Measurements from ENCODE around the gene NFYA.
"Not testable (repeated sequence)": the region's sequence is repeated elsewhere in the genome, so short reads cannot be mapped to it uniquely, and the experiment has no call there.

NFYA gene

DNA sequence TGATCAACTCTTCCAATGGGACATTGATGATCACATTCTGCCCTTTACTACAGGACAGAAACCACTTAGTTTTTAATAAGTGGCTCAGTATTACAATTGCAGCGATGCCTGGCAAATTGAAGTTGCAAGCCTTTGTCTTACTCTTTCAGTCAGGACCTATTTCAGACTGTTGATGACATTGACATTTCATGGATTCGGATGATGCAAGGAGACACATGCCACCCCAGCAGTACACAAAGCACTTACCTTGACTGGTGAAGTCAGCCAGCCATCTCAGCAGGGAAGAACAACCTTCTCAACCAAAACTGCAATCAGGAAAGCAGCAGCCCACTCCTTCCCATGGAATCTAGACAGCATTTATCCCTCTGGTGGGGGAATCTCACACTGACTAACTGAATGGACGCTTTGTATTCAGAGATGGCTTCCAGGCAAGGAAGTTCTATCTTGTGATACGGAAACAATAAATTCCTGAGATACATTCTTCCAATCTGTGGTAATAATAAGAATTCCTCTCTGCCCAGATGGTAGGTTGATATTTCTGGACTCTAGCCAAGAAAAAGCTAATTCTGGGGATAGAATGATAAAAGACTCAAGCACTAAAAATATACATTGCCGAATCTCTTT is 24.8 kb downstream of the NFYA start:
- no peak for TF ChIP-seq ZNF274 (IDR thresholded peaks at IDR 0.05; ENCODE audit: low read depth, low read length)
- no peak overlapping the region for H3K4me3 ChIP-seq (ENCODE audit: low read length)

DNA sequence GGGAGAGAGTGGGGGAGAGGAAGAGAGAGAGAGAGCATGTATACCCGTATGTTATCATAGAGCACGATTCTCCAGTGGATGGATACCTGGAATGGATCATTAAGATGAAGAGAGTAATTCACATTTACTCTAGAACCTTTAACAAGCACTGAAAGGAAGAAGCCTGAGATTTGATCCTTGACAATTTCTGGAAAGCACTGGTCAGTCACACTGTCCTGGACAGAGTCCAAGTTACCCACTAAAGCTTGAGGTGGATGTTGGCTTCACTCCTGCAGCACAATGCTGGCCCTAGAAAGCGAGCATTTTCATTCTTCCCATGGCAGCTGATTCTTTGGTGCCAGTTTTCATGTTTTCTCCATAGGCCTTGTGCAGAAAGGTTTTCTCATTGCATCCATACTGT is 25.6 kb downstream of the NFYA start:
- TF ChIP-seq ZNF274 (IDR thresholded peaks at IDR 0.05; ENCODE audit: low read depth, low read length): no peak
- H3K4me3 ChIP-seq (ENCODE audit: low read length): no peak overlapping the region

DNA sequence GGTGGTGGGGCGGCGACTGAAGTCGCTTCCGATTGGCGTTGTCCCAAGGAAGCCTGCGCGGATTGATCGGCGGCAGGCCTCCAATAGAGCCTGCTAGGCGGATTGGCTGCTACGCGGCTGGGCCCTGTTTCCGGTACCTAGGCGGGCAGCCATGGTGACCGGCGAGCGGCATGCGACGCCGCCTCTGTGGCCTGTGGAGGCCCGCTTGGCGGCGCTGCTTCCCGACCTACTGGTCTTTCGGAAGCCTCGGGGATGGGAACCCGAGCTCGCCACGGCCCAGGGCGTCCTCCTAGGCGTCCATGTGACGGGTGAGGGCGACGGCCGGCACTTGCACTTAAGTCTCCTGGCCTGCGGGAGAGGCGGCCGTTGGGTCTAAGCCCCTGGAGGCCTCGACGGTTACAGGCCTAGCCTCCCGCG is 28.1 kb downstream of the NFYA start:
- no peak overlapping the region for H3K4me3 ChIP-seq (ENCODE audit: low read length)
- no peak for TF ChIP-seq ZNF274 (IDR thresholded peaks at IDR 0.05; ENCODE audit: low read depth, low read length)

DNA sequence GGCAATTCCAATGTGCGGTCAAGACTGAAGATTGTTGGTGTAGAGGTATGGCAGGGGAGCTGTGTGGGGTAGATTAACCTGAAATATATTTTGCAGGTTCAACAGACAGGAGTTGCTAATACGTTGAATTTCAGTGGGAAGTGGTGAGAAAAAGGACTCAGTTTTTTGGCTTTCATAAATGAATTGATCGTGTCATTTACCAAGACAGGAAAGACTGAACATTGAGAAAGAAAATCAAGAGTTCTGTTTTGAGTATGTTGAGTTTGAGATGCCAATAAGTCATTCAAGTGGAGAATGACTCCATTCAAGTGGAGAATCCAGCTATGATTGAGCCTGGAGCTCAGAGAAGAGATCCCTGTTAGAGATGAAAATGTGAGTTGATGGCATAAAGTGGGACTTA is 31.1 kb downstream of the NFYA start:
- TF ChIP-seq ZNF274 (IDR thresholded peaks at IDR 0.05; ENCODE audit: low read depth, low read length): no peak

DNA sequence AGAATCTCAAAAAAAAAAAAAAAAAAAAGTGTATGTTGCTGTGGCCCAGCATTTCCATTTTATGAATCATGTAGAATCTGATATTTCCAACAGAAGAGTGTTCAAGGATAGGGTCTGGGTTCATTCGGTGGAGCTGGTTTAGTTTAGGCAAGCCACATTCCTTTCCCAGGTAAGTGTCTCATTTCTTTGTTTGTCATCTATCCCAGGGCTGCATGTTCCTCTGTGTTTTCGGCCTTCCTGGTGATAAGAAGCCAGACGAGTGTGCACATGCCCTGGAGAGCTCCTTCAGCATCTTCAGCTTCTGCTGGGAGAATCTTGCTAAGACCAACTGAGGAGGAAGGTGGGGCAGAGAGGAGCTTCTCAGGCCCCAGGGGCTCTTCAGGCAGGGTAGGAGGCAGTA is 38.2 kb downstream of the NFYA start:
- no peak for TF ChIP-seq ZNF274 (IDR thresholded peaks at IDR 0.05; ENCODE audit: low read depth, low read length)
- no peak overlapping the region for H3K4me3 ChIP-seq (ENCODE audit: low read length)

More for the DNA sequence above, 31.1 kb downstream of the NFYA start:
- H3K4me3 ChIP-seq (ENCODE audit: low read length): no peak overlapping the region

DNA sequence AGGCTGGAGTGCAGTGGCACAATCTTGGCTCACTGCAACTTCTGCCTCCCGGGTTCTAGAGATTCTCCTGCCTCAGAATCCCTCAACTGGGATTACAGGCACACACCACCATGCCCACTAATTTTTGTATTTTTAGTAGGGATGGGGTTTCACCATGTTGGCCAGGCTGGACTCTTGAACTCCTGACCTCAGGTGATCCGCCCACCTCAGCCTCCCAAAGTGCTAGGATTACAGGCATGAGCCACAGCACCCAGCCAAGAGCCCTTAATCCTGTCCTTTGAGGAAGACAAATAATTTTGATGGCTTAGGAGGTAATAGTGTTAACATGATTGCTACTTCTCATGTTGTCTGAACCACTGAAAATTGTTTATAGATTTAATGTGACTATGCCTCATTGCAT is 42.3 kb downstream of the NFYA start:
- H3K4me3 ChIP-seq (ENCODE audit: low read length): not testable (repeated sequence)

DNA sequence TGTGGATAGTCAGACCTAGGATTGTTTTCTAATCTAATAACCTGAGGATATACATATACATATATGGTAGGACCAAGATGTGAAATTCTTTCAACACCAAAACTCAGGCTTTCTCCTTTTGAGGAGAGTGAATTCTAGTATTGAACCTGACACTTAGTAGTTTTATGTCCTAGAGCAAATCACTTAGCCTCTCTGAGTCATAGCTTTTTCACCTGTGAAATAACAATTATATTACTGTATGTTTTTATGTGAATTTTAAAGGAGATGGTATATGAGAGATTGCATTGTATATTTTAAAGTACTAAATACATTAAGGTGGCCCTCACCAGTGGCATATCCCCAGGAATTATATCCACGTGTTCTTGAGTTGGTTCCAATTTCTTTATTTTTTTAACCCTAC is 46.7 kb downstream of the NFYA start:
- TF ChIP-seq ZNF274 (IDR thresholded peaks at IDR 0.05; ENCODE audit: low read depth, low read length): no peak
- H3K4me3 ChIP-seq (ENCODE audit: low read length): no peak overlapping the region

DNA sequence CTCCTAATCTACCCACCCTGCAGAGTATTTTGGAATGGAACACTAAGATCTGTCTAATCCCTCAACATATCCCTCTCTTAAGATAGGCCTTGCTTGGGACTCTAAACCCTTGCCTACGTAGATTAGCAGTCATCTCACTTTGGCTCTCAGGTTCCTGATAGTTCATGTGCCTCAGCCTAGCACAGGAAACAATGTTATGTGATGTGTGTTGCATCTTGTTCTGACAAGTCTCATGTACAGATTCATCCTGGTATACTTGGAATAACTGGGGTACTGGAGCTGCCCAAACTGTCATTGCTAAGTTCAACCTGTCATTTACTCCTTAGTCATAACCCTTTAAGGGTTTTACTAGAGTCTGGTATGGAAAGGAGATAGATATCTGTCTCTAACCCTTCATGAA is 47.3 kb downstream of the NFYA start:
- no peak overlapping the region for H3K4me3 ChIP-seq (ENCODE audit: low read length)
- TF ChIP-seq ZNF274 (IDR thresholded peaks at IDR 0.05; ENCODE audit: low read depth, low read length): no peak

DNA sequence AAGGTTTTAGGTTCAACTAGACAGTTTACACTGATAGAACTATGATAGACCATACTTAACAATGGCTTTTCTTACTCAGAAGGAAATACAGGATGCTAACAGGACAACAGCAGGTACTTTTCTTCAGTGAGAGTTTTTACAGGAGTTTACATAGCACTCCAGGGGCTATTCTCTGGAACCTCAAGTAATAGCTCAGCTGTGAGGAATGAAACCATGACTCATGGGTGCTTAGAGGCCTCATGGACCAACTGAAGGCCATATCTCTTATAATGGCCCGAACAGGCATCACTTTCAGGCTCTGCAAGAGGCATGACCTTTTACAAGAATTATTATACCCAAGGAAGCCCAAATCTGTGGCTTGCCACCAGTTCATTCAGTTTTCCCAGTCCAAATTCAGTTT is 49.6 kb downstream of the NFYA start:
- H3K4me3 ChIP-seq (ENCODE audit: low read length): no peak overlapping the region
- no peak for TF ChIP-seq ZNF274 (IDR thresholded peaks at IDR 0.05; ENCODE audit: low read depth, low read length)

DNA sequence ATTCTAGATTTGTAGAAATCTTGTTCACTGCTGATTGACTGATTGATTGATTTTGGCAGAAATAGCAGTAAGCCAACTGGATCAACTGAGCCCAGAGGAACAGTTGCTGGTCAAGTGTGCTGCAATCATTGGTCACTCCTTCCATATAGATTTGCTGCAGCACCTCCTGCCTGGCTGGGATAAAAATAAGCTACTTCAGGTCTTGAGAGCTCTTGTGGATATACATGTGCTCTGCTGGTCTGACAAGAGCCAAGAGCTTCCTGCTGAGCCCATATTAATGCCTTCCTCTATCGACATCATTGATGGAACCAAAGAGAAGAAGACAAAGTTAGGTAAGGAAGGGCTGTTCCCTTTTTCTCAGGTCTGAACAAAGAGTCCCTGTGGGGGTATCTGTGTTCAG is 50.1 kb downstream of the NFYA start:
- H3K4me3 ChIP-seq (ENCODE audit: low read length): no peak overlapping the region
- TF ChIP-seq ZNF274 (IDR thresholded peaks at IDR 0.05; ENCODE audit: low read depth, low read length): no peak

DNA sequence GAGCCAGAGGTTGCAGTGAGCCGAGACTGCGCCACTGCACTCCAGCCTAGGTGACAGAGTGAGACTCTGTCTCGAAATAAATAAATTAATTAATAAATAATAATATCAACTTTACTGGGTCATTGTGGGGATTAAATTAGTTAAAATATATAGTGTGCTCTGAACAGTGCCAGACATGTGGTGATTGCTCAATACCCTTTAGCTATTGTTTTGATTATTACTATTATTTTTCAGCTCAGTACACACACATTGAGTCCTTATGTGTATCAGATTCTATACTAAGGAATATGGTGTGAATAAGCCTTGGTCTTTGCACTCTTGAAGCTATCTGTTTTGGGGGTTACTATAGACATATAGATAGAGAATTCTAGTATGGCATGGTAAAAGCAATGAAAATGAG is 52.5 kb downstream of the NFYA start:
- no peak for TF ChIP-seq ZNF274 (IDR thresholded peaks at IDR 0.05; ENCODE audit: low read depth, low read length)
- H3K4me3 ChIP-seq (ENCODE audit: low read length): no peak overlapping the region

DNA sequence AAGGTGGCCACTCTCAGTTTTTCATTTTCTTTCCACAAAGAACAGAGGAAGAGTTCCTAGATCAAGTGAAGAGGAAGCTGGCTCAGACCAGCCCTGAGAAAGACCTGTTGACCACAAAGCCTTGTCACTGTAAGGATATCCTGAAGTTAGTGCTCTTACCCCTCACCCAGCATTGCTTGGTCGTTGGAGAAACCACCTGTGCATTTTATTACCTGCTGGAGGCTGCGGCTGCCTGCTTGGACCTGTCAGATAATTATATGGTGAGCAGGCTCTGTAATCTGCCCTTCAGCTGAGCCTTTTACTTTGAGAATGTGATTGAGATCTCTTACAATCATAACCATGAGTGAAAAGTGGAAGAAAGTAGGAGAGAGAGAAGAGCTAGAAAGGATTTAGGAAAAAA is 59.5 kb downstream of the NFYA start:
- TF ChIP-seq ZNF274 (IDR thresholded peaks at IDR 0.05; ENCODE audit: low read depth, low read length): no peak
- H3K4me3 ChIP-seq (ENCODE audit: low read length): no peak overlapping the region

DNA sequence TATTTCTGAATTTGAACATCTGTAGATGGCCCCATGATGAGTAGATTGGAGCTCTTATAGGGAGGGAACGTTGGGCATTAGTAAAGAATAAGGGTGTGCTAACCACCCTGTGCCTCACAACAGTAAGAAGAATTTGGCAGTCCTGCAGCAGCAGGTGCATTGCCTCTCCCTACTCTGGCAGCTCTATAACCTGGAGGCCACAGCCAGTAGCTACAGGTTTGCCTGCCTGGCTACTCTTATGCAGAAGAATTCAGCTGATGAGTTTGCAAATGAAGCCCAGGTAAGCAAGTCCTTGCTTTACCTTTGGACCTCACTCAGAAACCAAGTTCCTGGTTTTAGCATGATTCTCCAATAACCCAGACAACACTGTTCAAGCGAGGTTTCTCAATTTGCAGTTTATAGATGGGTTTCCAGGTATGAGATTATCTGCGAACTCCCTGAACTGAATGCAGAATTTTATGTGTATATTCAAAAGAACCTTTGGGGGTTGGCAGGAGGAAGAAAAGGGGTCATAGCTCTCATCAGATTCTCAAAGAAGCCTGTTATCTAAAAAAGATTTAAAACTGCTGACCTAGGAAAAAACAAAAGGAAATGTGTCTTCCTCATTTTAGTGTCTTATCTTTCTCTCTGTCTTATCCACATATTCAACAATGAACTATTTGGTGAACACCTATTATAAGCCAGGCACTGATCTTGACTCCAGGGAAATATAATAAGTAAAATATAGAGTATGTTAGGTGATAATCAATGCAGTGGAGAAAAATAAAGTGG is 62.5 kb downstream of the NFYA start:
- no peak overlapping the region for H3K4me3 ChIP-seq (ENCODE audit: low read length)
- TF ChIP-seq ZNF274 (IDR thresholded peaks at IDR 0.05; ENCODE audit: low read depth, low read length): no peak

DNA sequence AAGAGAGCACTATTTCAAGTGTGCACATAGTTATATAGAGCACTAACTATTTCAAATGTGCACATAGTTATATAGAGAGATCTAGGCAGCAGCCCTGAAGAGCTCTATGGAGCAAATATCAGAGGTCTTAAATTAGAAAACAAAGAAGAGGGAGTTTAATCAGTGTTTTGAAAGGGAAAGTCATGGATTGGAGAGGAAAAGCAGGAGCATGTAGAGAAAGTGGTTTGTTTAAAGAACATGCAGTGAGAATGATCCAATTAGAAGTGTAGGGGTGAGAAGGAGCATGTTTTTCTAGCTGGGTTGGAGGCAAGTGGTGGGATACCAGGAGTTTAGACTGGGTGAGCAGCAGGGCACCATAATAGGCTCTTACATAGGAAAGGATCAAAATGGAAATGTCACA is 64.1 kb downstream of the NFYA start:
- no peak for TF ChIP-seq ZNF274 (IDR thresholded peaks at IDR 0.05; ENCODE audit: low read depth, low read length)

DNA sequence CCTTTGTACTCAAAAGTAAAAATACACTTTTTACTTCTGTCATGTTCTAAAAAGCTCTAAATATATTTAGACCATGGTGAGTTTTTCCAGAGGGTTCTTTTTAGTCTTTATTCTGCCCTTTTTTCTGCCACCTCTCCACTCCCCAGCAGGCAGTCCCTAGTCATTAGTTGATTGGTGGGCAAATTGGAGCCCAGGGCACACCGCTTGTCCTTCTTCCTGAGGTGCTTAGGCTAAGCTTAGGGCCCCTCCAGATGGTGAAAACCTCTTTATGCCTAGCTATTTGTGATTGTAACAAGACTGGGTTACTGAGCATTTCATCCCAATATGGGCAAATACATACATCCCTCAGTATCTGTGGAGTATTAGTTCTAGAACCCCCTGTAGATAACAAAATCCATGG is 75.1 kb downstream of the NFYA start:
- H3K4me3 ChIP-seq (ENCODE audit: low read length): no peak overlapping the region
- TF ChIP-seq ZNF274 (IDR thresholded peaks at IDR 0.05; ENCODE audit: low read depth, low read length): no peak

More for the DNA sequence above, 64.1 kb downstream of the NFYA start:
- H3K4me3 ChIP-seq (ENCODE audit: low read length): no peak overlapping the region

Data from GM08714 (cell line).